GM23248 (cell line): Measurements from ENCODE around the gene CRY1.

ENCODE experiments used
- EZH2 ChIP-seq: fragments of 200-600 bp; sonication (generic); IDR thresholded peaks from 2 replicates; pipeline ENCODE4 v1.6.1; 2018; ENCODE audit warnings: antibody characterized with exemption, mild to moderate bottlenecking; ENCODE audit not compliant: insufficient read depth, poor library complexity, severe bottlenecking
- EZH2phosphoT487 ChIP-seq: fragments of 200-600 bp; sonication (generic); IDR thresholded peaks from 2 replicates; pipeline ENCODE4 v1.6.1; 2018; ENCODE audit warnings: antibody characterized with exemption, moderate library complexity, mild to moderate bottlenecking, low read depth; ENCODE audit not compliant: insufficient read depth

GRCh38 chr12:106942775-106943174 lies 150.6 kb downstream of the CRY1 start:
- TF ChIP-seq EZH2 (no peak), EZH2phosphoT487 (no peak)
